Subcutaneous preadipocyte (primary cell): ENCODE results near the gene TECR. TPM values are rescaled to one million over a fixed set of nuclear protein-coding genes. Genes with fewer than 3 reads are reported as not detected.

Experiments
- small RNA-seq: library from RNA; depleted of rRNA; stranded (forward); fragments of <200 nt; gene quantifications from one replicate; pipeline ENCODE3, GENCODE V24; 2012
- total RNA-seq: library from RNA; depleted of rRNA; stranded (reverse); fragments of >200 nt; gene quantifications from 2 replicates; pipeline ENCODE4 v1.2.3, GENCODE V29; 2012

Gene TECR
- 39.1 and 40.1 TPM in 2 replicates for total RNA-seq

GRCh38 chr19:14529254-14530004, at the start of gene TECR:
Gene TECR, plus strand, starts transcription at chr19:14529594. Its CDS starts 103 bp downstream, at chr19:14529697.

GRCh38 chr19:14496029-14496833, 33.2 kb upstream of the TECR start, which contains the start of gene GIPC1:
Gene GIPC1, minus strand, starts transcription at chr19:14496127. Its CDS starts 13,151 bp downstream, at chr19:14482976.

DNA sequence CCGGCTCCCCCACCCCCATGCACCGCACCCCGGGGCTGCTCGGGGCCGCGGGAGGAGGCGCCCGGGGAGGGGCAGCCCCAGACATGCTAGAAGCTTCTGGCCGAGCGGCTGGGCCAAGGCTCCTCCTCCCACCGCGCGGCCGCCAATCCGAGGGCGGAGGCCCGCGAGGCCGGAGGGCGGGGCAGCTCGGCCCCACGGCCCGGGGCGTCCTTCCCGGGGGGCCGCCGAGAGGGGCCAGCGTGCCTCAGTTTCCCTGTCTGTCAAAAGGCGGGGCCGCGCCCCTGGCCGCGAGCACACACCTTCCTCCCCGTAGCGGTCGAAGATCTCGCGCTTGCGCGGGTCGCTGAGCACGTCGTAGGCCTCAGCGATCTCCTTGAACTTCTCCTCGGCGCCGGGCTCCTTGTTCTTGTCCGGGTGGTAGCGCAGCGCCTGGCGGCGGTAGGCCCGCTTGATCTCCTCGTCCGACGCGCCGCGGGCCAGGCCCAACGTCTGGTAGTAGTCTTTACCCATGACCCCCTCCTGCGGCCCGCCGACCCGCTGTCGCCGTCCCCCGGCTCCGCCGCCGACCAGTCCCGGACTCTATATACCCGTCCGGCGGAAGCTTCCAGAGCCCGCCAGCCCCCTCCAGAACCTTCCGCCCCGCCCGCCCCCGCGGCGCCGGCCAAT, 11.4 kb upstream of the TECR start, which contains the start of gene DNAJB1:
Gene DNAJB1 (minus strand): TSS at position 558 of the 666 bp plus-strand sequence. CDS start 48 bp downstream, at position 510.

DNA sequence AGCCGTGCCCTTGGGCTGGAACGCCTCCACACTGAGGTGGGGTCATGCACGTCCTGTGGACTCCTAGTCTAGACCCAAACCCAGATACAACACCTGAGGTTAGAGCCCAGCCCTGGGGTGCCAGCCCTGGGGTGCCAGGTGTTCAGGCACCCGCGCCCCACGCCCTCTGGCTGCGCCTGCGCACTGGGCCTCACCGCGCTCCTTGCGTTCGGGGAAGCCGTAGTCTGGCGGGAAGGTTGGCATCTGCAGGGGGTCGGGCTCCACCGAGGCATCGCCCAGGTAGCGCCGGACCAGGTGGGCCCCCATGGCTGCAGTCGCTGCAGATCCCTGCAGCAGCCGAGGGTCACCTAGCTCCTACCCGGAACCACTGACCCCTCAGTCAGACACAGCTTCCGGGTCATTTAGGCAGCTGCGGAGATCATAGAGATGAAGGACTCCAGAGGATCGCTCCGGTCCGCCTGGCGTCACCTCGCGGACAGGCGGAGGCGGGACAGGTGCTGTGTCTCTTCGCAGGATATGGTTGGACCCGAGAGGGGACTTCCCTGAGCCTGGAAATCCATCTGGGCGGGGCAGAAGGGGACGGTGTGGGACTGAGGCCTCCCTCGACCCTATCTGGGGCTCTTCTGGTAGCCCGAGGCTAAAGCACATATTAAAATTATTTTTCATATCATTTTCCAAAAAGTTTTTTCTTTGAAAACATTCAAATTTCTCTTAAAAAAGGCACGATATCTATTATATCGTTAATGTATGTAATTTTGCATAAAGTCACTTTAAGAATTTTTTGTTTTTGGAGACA, 42.5 kb downstream of the TECR start, which contains the start of gene NDUFB7:
Gene NDUFB7 (minus strand): TSS at position 372 of the 796 bp plus-strand sequence. CDS start 66 bp downstream, at position 306.

GRCh38 chr19:14582894-14583340, 53.5 kb downstream of the TECR start, which contains the start of gene CLEC17A:
Gene CLEC17A, plus strand, starts transcription at chr19:14583084. Its CDS starts 77 bp downstream, at chr19:14583161.

Small RNA genes within 50 kb of the gene (small RNA-seq; reads per million reads assigned to genes)
- gene RN7SL842P, result not detected
- not detected for gene SNRPGP15

Other genes starting within 250 kb of the TECR start
- gene ADGRE5, start 148.2 kb upstream of the TECR start, total RNA-seq, result 34.9 and 60.0 TPM in 2 replicates
- 73.9 and 99.9 TPM in 2 replicates for gene DDX39A, start 110.3 kb upstream of the TECR start, total RNA-seq
- gene PKN1, start 96.3 kb upstream of the TECR start, total RNA-seq, result 126 and 147 TPM in 2 replicates
- 1.8 and 12.5 TPM in 2 replicates for gene PTGER1, start 54.2 kb upstream of the TECR start, total RNA-seq
- 82.7 and 112 TPM in 2 replicates for gene GIPC1, start 33.5 kb upstream of the TECR start, total RNA-seq
- 58.4 and 66.5 TPM in 2 replicates for gene DNAJB1, start 11.2 kb upstream of the TECR start, total RNA-seq
- 200 and 337 TPM in 2 replicates for gene NDUFB7, start 42.5 kb downstream of the TECR start, total RNA-seq
- under 0.01 TPM in 1 of 2 replicates, not detected in the other for gene CLEC17A, start 53.5 kb downstream of the TECR start, total RNA-seq
- under 0.01 TPM in 1 of 2 replicates, not detected in the other for gene ADGRE3, start 145.2 kb downstream of the TECR start, total RNA-seq
- 15.8 and 20.7 TPM in 2 replicates for gene ZNF333, start 160.5 kb downstream of the TECR start, total RNA-seq
- gene ADGRE2, start 249.0 kb downstream of the TECR start, total RNA-seq, result 1.1 and 3.7 TPM in 2 replicates